ENCODE measurements around the gene CCDC18. TPM values are rescaled to one million over a fixed set of nuclear protein-coding genes. Genes with fewer than 3 reads are reported as not detected.

Gene CCDC18
- total RNA-seq, 1 experiment from 2014 or later = 46.2 TPM

DNA sequence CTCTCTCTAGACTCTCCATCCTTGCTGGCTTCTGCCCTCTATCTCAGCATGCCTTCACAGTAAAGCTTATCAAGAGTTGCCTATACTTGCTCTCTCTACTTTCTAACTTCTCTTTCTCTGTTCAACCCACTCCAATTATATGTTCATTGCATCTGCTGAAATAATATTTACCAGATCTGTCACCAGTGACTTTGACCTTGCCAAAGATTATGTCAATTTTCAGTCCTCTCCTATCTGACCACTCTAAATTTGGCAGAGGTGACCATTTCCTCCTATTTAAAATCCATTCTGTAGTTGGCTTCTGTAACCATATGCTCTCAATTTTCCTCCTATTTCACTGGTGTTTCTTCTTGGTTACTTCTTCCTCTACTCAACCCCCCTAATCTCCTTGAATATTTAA lies 126.4 kb downstream of the CCDC18 start:
- no peak for DNase-seq (ENCODE audit: low read depth)

- no peak for DNase-seq (ENCODE audit: low read depth)
Measured at GRCh38 chr1:93313026-93313425, 132.5 kb downstream of the CCDC18 start.

- no peak for DNase-seq (ENCODE audit: low read depth)
Measured at GRCh38 chr1:93317207-93317606, 136.7 kb downstream of the CCDC18 start.

DNA sequence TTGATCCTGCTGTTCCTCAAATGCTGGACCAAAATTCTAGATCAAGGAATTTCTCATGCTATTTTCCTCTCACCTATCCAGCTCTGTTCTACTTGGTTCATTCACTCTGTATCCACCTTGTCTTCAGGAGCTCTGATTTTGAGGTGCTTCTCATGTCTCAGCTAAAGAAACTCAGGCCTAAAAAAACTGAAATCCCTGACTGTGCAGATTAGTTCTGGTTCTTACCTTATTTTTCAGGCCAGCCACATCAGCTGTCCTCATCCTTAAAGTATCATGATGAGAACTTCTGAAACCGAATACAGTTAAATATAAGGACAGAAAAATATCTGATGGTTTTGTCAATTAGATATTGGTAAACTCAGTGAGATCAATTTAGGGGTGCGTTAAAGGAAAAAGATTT lies 137.4 kb downstream of the CCDC18 start:
- no peak for DNase-seq (ENCODE audit: low read depth)

DNA sequence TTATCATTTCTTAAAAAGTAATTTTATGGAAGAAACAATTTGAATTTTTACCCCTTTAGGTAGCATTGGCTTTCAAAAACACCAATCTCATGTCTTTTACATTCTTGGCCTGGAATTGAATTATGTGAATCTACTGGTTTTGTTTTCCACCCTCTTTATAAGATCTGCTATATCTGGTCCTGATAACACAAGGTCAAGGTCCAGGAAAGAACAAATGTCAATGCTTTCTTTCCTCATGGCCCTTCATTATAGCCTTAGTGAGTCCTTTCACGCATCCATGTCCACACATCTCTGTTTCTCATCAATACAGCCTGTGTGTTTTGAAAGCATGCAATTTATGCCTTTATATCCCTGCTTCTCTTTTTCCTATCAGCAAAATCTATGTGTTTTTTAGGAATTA lies 141.2 kb downstream of the CCDC18 start:
- DNase-seq (ENCODE audit: low read depth) = no peak

GRCh38 chr1:93322349-93322748 lies 141.8 kb downstream of the CCDC18 start:
- DNase-seq (ENCODE audit: low read depth) = no peak

DNA sequence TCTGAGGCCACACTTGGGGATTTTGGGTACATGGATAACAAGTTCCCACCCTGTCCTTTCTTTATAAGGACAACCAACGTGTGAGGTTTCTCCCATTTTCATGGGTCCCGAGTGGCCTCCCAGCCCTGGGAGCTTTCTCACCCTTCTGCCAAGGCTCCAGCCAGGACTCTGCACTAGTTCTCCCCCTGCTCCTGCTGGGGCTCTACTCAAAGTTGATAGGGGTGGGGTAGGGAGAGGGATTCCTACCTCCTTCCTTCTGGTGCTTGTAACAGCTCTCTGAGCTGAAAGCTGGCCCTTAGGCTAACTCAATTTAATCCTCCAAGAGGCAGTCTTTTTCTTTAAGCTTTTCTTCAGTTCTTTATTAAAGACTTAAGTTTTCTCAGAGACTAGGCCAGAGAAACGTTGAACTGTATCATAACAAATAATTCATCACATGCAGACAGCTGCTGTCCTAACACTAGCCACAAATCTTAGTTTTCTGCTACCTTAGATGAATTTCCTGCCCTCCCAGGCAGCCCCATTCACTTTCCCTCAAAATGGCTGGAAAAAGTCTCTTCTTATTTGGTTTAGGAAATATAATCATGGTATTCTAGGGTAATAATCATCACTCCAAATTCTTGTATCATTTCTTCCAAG lies 142.8 kb downstream of the CCDC18 start:
- no peak for DNase-seq (ENCODE audit: low read depth)

DNA sequence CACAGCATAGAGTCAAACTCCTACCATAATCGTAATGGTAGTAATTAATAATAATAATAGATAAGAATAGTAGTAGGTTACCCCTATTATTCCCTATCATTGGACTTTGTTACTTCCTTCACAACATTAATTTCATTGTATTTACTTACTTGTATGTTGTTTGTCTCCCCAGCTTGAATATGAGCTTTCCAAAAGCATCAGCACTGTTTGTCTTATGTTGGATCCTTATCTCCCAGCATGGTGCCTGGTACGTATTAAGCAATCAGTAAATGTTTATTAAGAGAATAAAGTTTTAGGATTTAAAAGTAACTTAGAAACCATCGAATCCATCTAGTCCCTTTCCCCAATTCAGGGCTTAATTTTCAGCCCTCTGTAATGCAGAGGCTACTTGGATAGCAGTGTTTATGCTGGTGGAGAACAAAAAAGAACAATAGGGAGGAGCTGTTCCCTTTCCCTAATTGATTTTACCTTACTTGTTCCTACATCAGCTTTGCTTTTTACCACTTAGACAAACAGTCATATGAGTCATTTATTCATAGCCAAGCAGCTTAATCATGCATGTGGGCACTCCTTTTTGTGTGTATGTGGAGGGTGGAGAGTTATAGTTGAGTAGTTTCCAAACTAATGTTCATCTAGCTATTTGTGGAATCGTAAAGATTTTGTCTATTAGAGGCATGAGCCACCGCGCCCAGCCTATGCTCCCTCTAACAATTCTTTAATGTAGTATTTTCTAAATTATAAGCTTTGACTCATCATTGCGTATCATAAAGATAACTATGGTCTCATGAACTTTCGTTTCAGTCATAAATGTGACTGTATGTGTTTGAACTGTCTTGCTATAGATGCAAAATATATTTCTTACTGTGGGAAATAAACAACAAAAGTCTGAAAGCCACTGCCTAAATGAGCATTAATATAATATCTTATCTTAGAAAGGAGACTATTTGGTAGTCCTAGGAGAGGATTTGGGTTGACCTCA lies 144.3 kb downstream of the CCDC18 start:
- peak; percentile 78 for DNase-seq (ENCODE audit: low read depth)

Other genes starting within 250 kb of the CCDC18 start
- gene DIPK1A, start 219.3 kb upstream of the CCDC18 start, total RNA-seq (2014; rRNA removed; shearing (Covaris generic)) = 12.5 and 13.2 TPM in 2 replicates
- gene MTF2, start 101.4 kb upstream of the CCDC18 start, total RNA-seq (2014; rRNA removed; shearing (Covaris generic)) = 57.3 and 67.7 TPM in 2 replicates
- gene TMED5, start 311 bp upstream of the CCDC18 start, total RNA-seq (2014; rRNA removed; shearing (Covaris generic)) = 91.5 and 110 TPM in 2 replicates
- gene DR1, start 165.2 kb downstream of the CCDC18 start, total RNA-seq (2014; rRNA removed; shearing (Covaris generic)) = 89.9 and 110 TPM in 2 replicates